ENCODE measurements around the gene TMBIM1.
A peak's percentile ranks its signal among the peaks of the same experiment; 100 is the strongest.
"Not testable (repeated sequence)": the region's sequence is repeated elsewhere in the genome, so short reads cannot be mapped to it uniquely, and the experiment has no call there.

The TMBIM1 gene

GRCh38 chr2:218290316-218291261 is 1.7 kb downstream of the TMBIM1 start:
- DNase-seq, result peak; percentile 19 to 24

GRCh38 chr2:218289639-218290315 is 2.5 kb downstream of the TMBIM1 start:
- DNase-seq, result no peak

- DNase-seq, result peak; percentile 64 to 83
Observed at GRCh38 chr2:218286570-218287459, 5.5 kb downstream of the TMBIM1 start.

GRCh38 chr2:218285604-218286003 is 6.7 kb downstream of the TMBIM1 start:
- DNase-seq, result no peak

GRCh38 chr2:218284106-218284811 is 8.0 kb downstream of the TMBIM1 start:
- DNase-seq, result no peak

GRCh38 chr2:218282173-218282991 is 9.9 kb downstream of the TMBIM1 start:
- no peak for DNase-seq

GRCh38 chr2:218281449-218281848 is 10.9 kb downstream of the TMBIM1 start:
- no peak for DNase-seq

GRCh38 chr2:218280260-218280870 is 11.9 kb downstream of the TMBIM1 start:
- DNase-seq, result no peak

GRCh38 chr2:218278531-218279360 is 13.6 kb downstream of the TMBIM1 start:
- DNase-seq, result no peak

- DNase-seq, result no peak
Observed at GRCh38 chr2:218277921-218278320, 14.4 kb downstream of the TMBIM1 start.

- no peak for DNase-seq
Observed at GRCh38 chr2:218276986-218277755, 15.1 kb downstream of the TMBIM1 start.

- DNase-seq, result no peak
Observed at GRCh38 chr2:218275371-218276072, 16.8 kb downstream of the TMBIM1 start.

- no peak for DNase-seq
Observed at GRCh38 chr2:218274586-218274985, 17.7 kb downstream of the TMBIM1 start.

GRCh38 chr2:218273908-218274249 is 18.4 kb downstream of the TMBIM1 start:
- DNase-seq, result no peak

- not testable (repeated sequence) for DNase-seq
Observed at GRCh38 chr2:218273214-218273907, 18.9 kb downstream of the TMBIM1 start.

- DNase-seq, result peak; percentile 44 to 67
Observed at GRCh38 chr2:218272531-218273212, 19.6 kb downstream of the TMBIM1 start.

GRCh38 chr2:218271865-218272530 is 20.3 kb downstream of the TMBIM1 start:
- DNase-seq, result no peak

Measured in Kasumi-1 (cell line).